Activated CD8-positive, alpha-beta memory T cell treated with anti-CD3 and anti-CD28 coated beads, Interleukin-2, amount 10 ng/mL, durations not matched to agents 7 days and 5 days (primary cell): ENCODE measurements around the gene KIAA0232. TPM values are rescaled to one million over a fixed set of nuclear protein-coding genes. Genes with fewer than 3 reads are reported as not detected.
"Not testable (repeated sequence)": the region's sequence is repeated elsewhere in the genome, so short reads cannot be mapped to it uniquely, and the experiment has no call there.

Experiments
- ATAC-seq: fragments of 150-1000 bp; cut with Tn5 transposase; one replicate; pipeline ENCODE4 v1.10.0; 2021; ENCODE audit warnings: moderate library complexity
- CTCF ChIA-PET: fragments of 350-600 bp; sonication (Branson Sonifier 250); formaldehyde crosslinking; loops from one replicate; lab custom pipeline; 2021; ENCODE audit warnings: antibody characterized with exemption; lab: Charles Lee
- DNase-seq: peaks from one replicate; pipeline ENCODE4 v3.0.0-alpha.2; 2020
- H3K27ac Mint-ChIP-seq: one replicate; pipeline ENCODE4 v1.8.0; 2021; ENCODE audit warnings: mild to moderate bottlenecking, mixed read lengths
- H3K27me3 Mint-ChIP-seq: one replicate; pipeline ENCODE4 v1.8.0; 2021; ENCODE audit warnings: mixed read lengths
- H3K36me3 Mint-ChIP-seq: one replicate; pipeline ENCODE4 v1.8.0; 2021; ENCODE audit warnings: mild to moderate bottlenecking, mixed read lengths
- H3K4me1 Mint-ChIP-seq: one replicate; pipeline ENCODE4 v1.8.0; 2021; ENCODE audit warnings: mixed read lengths
- H3K4me3 Mint-ChIP-seq: one replicate; pipeline ENCODE4 v1.8.0; 2021; ENCODE audit warnings: mild to moderate bottlenecking, moderate library complexity, mixed read lengths
- H3K9me3 Mint-ChIP-seq: one replicate; pipeline ENCODE4 v1.8.0; 2022; ENCODE audit warnings: low read depth, mixed read lengths
- total RNA-seq, 2 experiments: library from RNA; stranded (reverse); gene quantifications; one replicate each; pipeline ENCODE4 v1.2.3, GENCODE V29; 2021

KIAA0232 gene
- total RNA-seq, 2 experiments from 2014 or later, result 17.5 to 19.8 TPM

- Mint-ChIP-seq H3K27ac (no peak overlapping the region), H3K27me3 (no peaks in the 10 kb centered on the region), H3K4me1 (peaks cover 43% of the 10 kb centered on the region), H3K36me3 (peaks cover 19% of the 10 kb centered on the region), H3K9me3 (peaks cover 6% of the 10 kb centered on the region), H3K4me3 (no peak overlapping the region)
- ATAC-seq, result no peak
- CTCF ChIA-PET, result no interaction called here
- no peak for DNase-seq
Measured at GRCh38 chr4:6889736-6890324, 107.3 kb downstream of the KIAA0232 start.

- CTCF ChIA-PET, result no interaction called here
- no peaks in the 10 kb centered on the region for H3K27me3 Mint-ChIP-seq
- no peak overlapping the region for H3K4me3 Mint-ChIP-seq
- H3K4me1 Mint-ChIP-seq, result peaks cover 46% of the 10 kb centered on the region
- ATAC-seq (no peak), DNase-seq (no peak)
- no peak overlapping the region for H3K27ac Mint-ChIP-seq
- peaks cover 6% of the 10 kb centered on the region for H3K9me3 Mint-ChIP-seq
- H3K36me3 Mint-ChIP-seq, result peaks cover 20% of the 10 kb centered on the region
Measured at GRCh38 chr4:6890358-6890757, 107.8 kb downstream of the KIAA0232 start.

GRCh38 chr4:6890971-6891370 is 108.4 kb downstream of the KIAA0232 start:
- CTCF ChIA-PET, result interaction anchor here (0.7 kb wide), 1 partner anchor 152 kb away, joined by 3 read pairs; the partner anchor contains the start of gene TADA2B
- peaks cover 45% of the 10 kb centered on the region for H3K4me1 Mint-ChIP-seq

GRCh38 chr4:6891436-6892170 is 109.1 kb downstream of the KIAA0232 start:
- peaks cover 20% of the 10 kb centered on the region for H3K36me3 Mint-ChIP-seq
- peaks cover 6% of the 10 kb centered on the region for H3K9me3 Mint-ChIP-seq
- H3K27me3 Mint-ChIP-seq, result no peaks in the 10 kb centered on the region
- DNase-seq, result no peak
- peaks cover 47% of the 10 kb centered on the region for H3K4me1 Mint-ChIP-seq
- H3K27ac Mint-ChIP-seq, result peak overlapping the region; percentile 96
- CTCF ChIA-PET, result interaction anchor here (0.7 to 3.3 kb wide), 6 partner anchors 8 to 152 kb away, joined by 3 to 14 read pairs (median 4); partner anchors contain the start of gene TADA2B
- ATAC-seq, result peak; percentile 35
- H3K4me3 Mint-ChIP-seq, result peak overlapping the region; percentile 53

More at GRCh38 chr4:6890971-6891370, 108.4 kb downstream of the KIAA0232 start:
- not testable (repeated sequence) for H3K27me3 Mint-ChIP-seq, H3K9me3 Mint-ChIP-seq, H3K4me3 Mint-ChIP-seq, ATAC-seq, DNase-seq
- H3K36me3 Mint-ChIP-seq, result peaks cover 20% of the 10 kb centered on the region
- peak overlapping the region; percentile 96 for H3K27ac Mint-ChIP-seq

GRCh38 chr4:6892190-6892908 is 109.8 kb downstream of the KIAA0232 start:
- H3K27me3 Mint-ChIP-seq, result no peaks in the 10 kb centered on the region
- H3K4me1 Mint-ChIP-seq, result peaks cover 52% of the 10 kb centered on the region
- H3K36me3 Mint-ChIP-seq, result peaks cover 20% of the 10 kb centered on the region
- H3K27ac Mint-ChIP-seq, result peak overlapping the region; percentile 96
- H3K9me3 Mint-ChIP-seq, result peaks cover 6% of the 10 kb centered on the region
- DNase-seq (peak; percentile 79), ATAC-seq (peak; percentile 82)
- CTCF ChIA-PET, result interaction anchor here (0.9 to 3.3 kb wide), 9 partner anchors 9 to 189 kb away, joined by 3 to 14 read pairs (median 3); no protein-coding TSS in a partner anchor
- H3K4me3 Mint-ChIP-seq, result peak overlapping the region; percentile 53

GRCh38 chr4:6892909-6893202 is 110.3 kb downstream of the KIAA0232 start:
- no peak overlapping the region for H3K4me3 Mint-ChIP-seq
- H3K36me3 Mint-ChIP-seq, result peaks cover 20% of the 10 kb centered on the region
- DNase-seq (no peak), ATAC-seq (no peak)
- peaks cover 6% of the 10 kb centered on the region for H3K9me3 Mint-ChIP-seq
- peak overlapping the region; percentile 96 for H3K27ac Mint-ChIP-seq
- CTCF ChIA-PET, result interaction anchor here (0.9 to 3.3 kb wide), 11 partner anchors 9 to 189 kb away, joined by 3 to 14 read pairs (median 3); partner anchors contain the start of gene GRPEL1
- no peaks in the 10 kb centered on the region for H3K27me3 Mint-ChIP-seq
- peaks cover 52% of the 10 kb centered on the region for H3K4me1 Mint-ChIP-seq

- peak; percentile 14 for ATAC-seq
Measured at GRCh38 chr4:6893449-6894085, 111.0 kb downstream of the KIAA0232 start.

GRCh38 chr4:6894086-6894478 is 111.6 kb downstream of the KIAA0232 start:
- no peak for ATAC-seq
- Mint-ChIP-seq H3K4me3 (no peak overlapping the region), H3K4me1 (peaks cover 57% of the 10 kb centered on the region), H3K9me3 (peaks cover 6% of the 10 kb centered on the region), H3K27ac (peak overlapping the region; percentile 90), H3K36me3 (peaks cover 21% of the 10 kb centered on the region), H3K27me3 (no peaks in the 10 kb centered on the region)
- CTCF ChIA-PET, result interaction anchor here (1.3 to 3.3 kb wide), 3 partner anchors 11 to 174 kb away, joined by 3 to 14 read pairs (median 4); partner anchors contain the start of gene GRPEL1
- DNase-seq, result no peak

More at GRCh38 chr4:6893449-6894085, 111.0 kb downstream of the KIAA0232 start:
- CTCF ChIA-PET, result interaction anchor here (0.9 to 3.3 kb wide), 9 partner anchors 11 to 188 kb away, joined by 3 to 14 read pairs (median 3); partner anchors contain the start of gene GRPEL1
- H3K9me3 Mint-ChIP-seq, result peaks cover 6% of the 10 kb centered on the region
- peak overlapping the region; percentile 90 for H3K27ac Mint-ChIP-seq
- peak; percentile 47 for DNase-seq
- no peaks in the 10 kb centered on the region for H3K27me3 Mint-ChIP-seq
- H3K4me3 Mint-ChIP-seq, result no peak overlapping the region
- peaks cover 52% of the 10 kb centered on the region for H3K4me1 Mint-ChIP-seq
- peaks cover 20% of the 10 kb centered on the region for H3K36me3 Mint-ChIP-seq

- no peak for ATAC-seq
Measured at GRCh38 chr4:6894528-6895498, 112.3 kb downstream of the KIAA0232 start.

GRCh38 chr4:6896035-6896434 is 113.5 kb downstream of the KIAA0232 start:
- Mint-ChIP-seq H3K27ac (no peak overlapping the region), H3K9me3 (no peaks in the 10 kb centered on the region), H3K27me3 (no peaks in the 10 kb centered on the region), H3K4me3 (no peak overlapping the region), H3K36me3 (peaks cover 8% of the 10 kb centered on the region), H3K4me1 (peaks cover 75% of the 10 kb centered on the region)
- DNase-seq (no peak), ATAC-seq (no peak)
- CTCF ChIA-PET, result interaction anchor here (1.7 kb wide), 1 partner anchor 13 kb away, joined by 3 read pairs; no protein-coding TSS in a partner anchor

More at GRCh38 chr4:6894528-6895498, 112.3 kb downstream of the KIAA0232 start:
- peaks cover 6% of the 10 kb centered on the region for H3K9me3 Mint-ChIP-seq
- no peak for DNase-seq
- H3K27ac Mint-ChIP-seq, result peak overlapping the region; percentile 90
- no peak overlapping the region for H3K4me3 Mint-ChIP-seq
- CTCF ChIA-PET, result interaction anchor here (0.7 to 3.3 kb wide), 5 partner anchors 9 to 173 kb away, joined by 3 to 14 read pairs (median 3); partner anchors contain the start of gene GRPEL1
- H3K27me3 Mint-ChIP-seq, result no peaks in the 10 kb centered on the region
- H3K36me3 Mint-ChIP-seq, result peaks cover 19% of the 10 kb centered on the region
- peaks cover 64% of the 10 kb centered on the region for H3K4me1 Mint-ChIP-seq

- DNase-seq (peak; percentile 64), ATAC-seq (peak; percentile 16)
- CTCF ChIA-PET, result interaction anchor here (0.7 to 3.1 kb wide), 10 partner anchors 10 to 208 kb away, joined by 3 to 18 read pairs (median 4); partner anchors contain the start of genes GRPEL1 and TBC1D14
- Mint-ChIP-seq H3K27me3 (no peaks in the 10 kb centered on the region), H3K36me3 (peaks cover 6% of the 10 kb centered on the region), H3K27ac (peak overlapping the region; percentile 98), H3K4me3 (peak overlapping the region; percentile 48), H3K4me1 (peaks cover 69% of the 10 kb centered on the region), H3K9me3 (no peaks in the 10 kb centered on the region)
Measured at GRCh38 chr4:6898763-6899162, 116.2 kb downstream of the KIAA0232 start.
